Ovary (tissue), 3 donors: ENCODE data around the gene IL15RA.

Experiments used
- CTCF ChIP-seq, 3 donors: fragments of 450-650 bp in 2 of 3; fragments of 200-600 bp in 1 of 3; IDR thresholded peaks; one replicate each; pipeline versions ENCODE4 v1.5.1 to v1.8.0; 2016 to 2022; ENCODE audit warnings: antibody characterized with exemption in 3 of 3, mild to moderate bottlenecking in 1 of 3
- EP300 ChIP-seq: sonication (generic); formaldehyde crosslinking; IDR thresholded peaks from one replicate; pipeline ENCODE4 v1.6.1; 2017; ENCODE audit warnings: antibody characterized with exemption
- POLR2A ChIP-seq: fragments of 450-650 bp; IDR thresholded peaks from one replicate; pipeline ENCODE4 v1.6.1; 2017; ENCODE audit warnings: antibody characterized with exemption, mild to moderate bottlenecking, moderate library complexity
- donor health status: DM: no; HTN: no; CAD: no.

- no peak for TF ChIP-seq CTCF (IDR thresholded peaks at IDR 0.05)
- TF ChIP-seq EP300 = no peak
- TF ChIP-seq POLR2A = no peak
Measured at GRCh38 chr10:5975641-5976473, 1.5 kb downstream of the IL15RA start.
